H1 (cell line): ENCODE data around the gene LCA5L.

Experiments
- CBX5 ChIP-seq: fragments of 300-800, 300-1000 bp; sonication (generic); IDR thresholded peaks from 2 replicates; pipeline ENCODE4 v1.7.1; 2016; ENCODE audit warnings: antibody characterized with exemption, low read length, low read depth
- CHD2 ChIP-seq: IDR thresholded peaks from 2 replicates; pipeline ENCODE4 v1.6.1; 2012; ENCODE audit warnings: low read length, improper control_type of control experiment
- CTCF ChIP-seq, 3 experiments: IDR thresholded peaks; 1 replicate in 2 of 3; 2 replicates in 1 of 3; pipeline versions ENCODE4 v1.5.1 to v1.6.1; 2011; ENCODE audit warnings: low read length in 3 of 3, mild to moderate bottlenecking in 3 of 3, inconsistent platforms in 2 of 3, low read depth in 1 of 3, moderate library complexity in 1 of 3; ENCODE audit not compliant: insufficient read depth in 1 of 3; ENCODE audit errors: control extremely low read depth in 1 of 3
- EP300 ChIP-seq, 2 experiments: IDR thresholded peaks; 1 replicate in 1 of 2; 2 replicates in 1 of 2; pipeline ENCODE4 v1.6.1; 2011 to 2012; ENCODE audit warnings: low read depth in 2 of 2, low read length in 2 of 2, mild to moderate bottlenecking in 2 of 2, borderline replicate concordance in 1 of 2, inconsistent platforms in 1 of 2, moderate library complexity in 1 of 2
- EZH2 ChIP-seq: fragments of 200-600 bp; sonication (generic); IDR thresholded peaks from 2 replicates; pipeline ENCODE4 v1.7.1; 2012; ENCODE audit warnings: low read depth, mild to moderate bottlenecking, moderate library complexity, low read length, inconsistent platforms; ENCODE audit not compliant: severe bottlenecking
- MAX ChIP-seq: IDR thresholded peaks from 2 replicates; pipeline ENCODE4 v1.6.1; 2012; ENCODE audit warnings: inconsistent platforms
- POLR2A ChIP-seq, 2 experiments: IDR thresholded peaks; 1 replicate in 1 of 2; 2 replicates in 1 of 2; pipeline ENCODE4 v1.6.1; 2011; ENCODE audit warnings: low read depth in 2 of 2, low read length in 2 of 2, mild to moderate bottlenecking in 2 of 2; ENCODE audit errors: control extremely low read depth in 1 of 2
- POLR2AphosphoS5 ChIP-seq: IDR thresholded peaks from 2 replicates; pipeline ENCODE4 v1.6.1; 2011; ENCODE audit warnings: low read depth, low read length
- RBBP5 ChIP-seq: IDR thresholded peaks from 2 replicates; pipeline ENCODE4 v1.7.1; 2012; ENCODE audit warnings: low read depth, mild to moderate bottlenecking, inconsistent platforms, low read length, moderate library complexity, borderline replicate concordance
- TEAD4 ChIP-seq: IDR thresholded peaks from 2 replicates; pipeline ENCODE4 v1.6.1; 2012; ENCODE audit warnings: low read depth, low read length, inconsistent platforms, mixed read lengths

GRCh38 chr21:39384674-39385298 lies 60.8 kb downstream of the LCA5L start:
- no peak for TF ChIP-seq CTCF (IDR thresholded peaks at IDR 0.05; ENCODE audit: control extremely low read depth in 1 of 3, insufficient read depth in 1 of 3, low read depth in 1 of 3, low read length in 3 of 3)
- no peak for TF ChIP-seq POLR2A (IDR thresholded peaks at IDR 0.05; ENCODE audit: control extremely low read depth in 1 of 2, low read depth in 2 of 2, low read length in 2 of 2)
- TF ChIP-seq RBBP5, result no peak
- no peak for TF ChIP-seq POLR2AphosphoS5
- no peak for TF ChIP-seq MAX
- TF ChIP-seq CHD2, result no peak
- no peak for TF ChIP-seq CBX5
- TF ChIP-seq EP300 (IDR thresholded peaks at IDR 0.05; ENCODE audit: borderline replicate concordance in 1 of 2, low read depth in 2 of 2, low read length in 2 of 2), result no peak
- no peak for TF ChIP-seq TEAD4
- TF ChIP-seq EZH2, result no peak
